Memory B cell (primary cell): ENCODE data around the gene CENPP.

ENCODE experiments used
- ATAC-seq: fragments of 150-1000 bp; cut with Tn5 transposase; 2 replicates; pipeline ENCODE4 v1.10.0; 2021; ENCODE audit warnings: low read depth, mild to moderate bottlenecking, moderate library complexity
- DNase-seq, 2 donors: peaks; one replicate each; pipeline ENCODE4 v3.0.0; 2022; ENCODE audit warnings: low spot score in 2 of 2
- H3K27ac Mint-ChIP-seq: one replicate; pipeline ENCODE4 v1.8.0; 2022; ENCODE audit warnings: mild to moderate bottlenecking, moderate library complexity, mixed read lengths
- H3K27me3 Mint-ChIP-seq: one replicate; pipeline ENCODE4 v1.8.0; 2022; ENCODE audit warnings: mixed read lengths
- H3K36me3 Mint-ChIP-seq: one replicate; pipeline ENCODE4 v1.8.0; 2022; ENCODE audit warnings: mild to moderate bottlenecking, mixed read lengths
- H3K4me1 Mint-ChIP-seq: one replicate; pipeline ENCODE4 v1.8.0; 2022; ENCODE audit warnings: mixed read lengths
- H3K4me3 Mint-ChIP-seq: one replicate; pipeline ENCODE4 v1.8.0; 2022; ENCODE audit warnings: mild to moderate bottlenecking, moderate library complexity, mixed read lengths
- H3K9me3 Mint-ChIP-seq: one replicate; pipeline ENCODE4 v1.8.0; 2022; ENCODE audit warnings: mixed read lengths

Gene CENPP

DNA sequence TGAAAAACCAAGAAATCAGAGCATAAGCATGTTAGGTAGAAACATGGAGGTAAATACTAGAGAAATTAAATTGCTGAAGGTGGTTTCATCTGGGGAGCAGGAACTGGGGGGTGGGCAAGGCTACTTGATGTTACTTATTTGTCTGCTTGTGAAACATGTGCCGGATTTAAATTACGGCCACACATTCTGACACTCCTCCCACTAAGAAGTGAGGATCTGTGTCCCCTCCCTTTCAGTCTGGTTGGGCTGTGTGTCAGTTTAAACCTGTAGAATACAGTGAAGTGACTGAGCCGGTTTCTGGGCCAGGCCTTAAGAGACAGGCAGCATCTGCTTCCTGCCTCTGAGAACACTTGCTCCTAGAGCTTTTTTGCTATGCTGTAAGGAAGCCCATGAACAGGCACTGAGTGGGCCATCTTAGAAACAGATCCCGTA, 29.9 kb upstream of the CENPP start:
- Mint-ChIP-seq H3K36me3 (peaks cover 16% of the 10 kb centered on the region), H3K27ac (peak overlapping the region; percentile 41), H3K27me3 (no peaks in the 10 kb centered on the region), H3K9me3 (peaks cover 2% of the 10 kb centered on the region), H3K4me3 (no peak overlapping the region), H3K4me1 (peaks cover 26% of the 10 kb centered on the region)
- ATAC-seq (no peak), DNase-seq (no peak)

DNA sequence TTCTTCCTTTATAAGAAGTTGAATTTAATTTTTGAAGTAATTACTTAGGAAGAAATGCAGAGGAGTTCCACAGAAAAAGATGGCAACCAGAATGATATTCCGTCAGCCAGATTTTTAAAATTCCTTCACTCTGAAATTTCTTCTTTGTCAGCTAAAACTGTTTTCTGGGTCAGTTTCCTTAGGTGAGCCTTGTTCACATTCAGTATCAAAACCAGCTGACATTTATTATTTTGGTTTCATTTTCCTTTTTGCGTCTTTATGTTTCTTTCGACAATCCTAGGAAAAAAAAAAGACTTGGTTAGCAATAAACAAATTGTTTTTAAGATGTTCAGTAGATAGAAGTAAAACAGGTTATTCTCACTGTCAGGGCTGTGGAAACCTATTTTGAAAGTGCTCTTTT, 28.1 kb upstream of the CENPP start:
- DNase-seq (no peak), ATAC-seq (no peak)
- Mint-ChIP-seq H3K4me1 (peaks cover 13% of the 10 kb centered on the region), H3K27me3 (no peaks in the 10 kb centered on the region), H3K9me3 (peaks cover 2% of the 10 kb centered on the region), H3K36me3 (peaks cover 20% of the 10 kb centered on the region), H3K27ac (no peak overlapping the region), H3K4me3 (no peak overlapping the region)

DNA sequence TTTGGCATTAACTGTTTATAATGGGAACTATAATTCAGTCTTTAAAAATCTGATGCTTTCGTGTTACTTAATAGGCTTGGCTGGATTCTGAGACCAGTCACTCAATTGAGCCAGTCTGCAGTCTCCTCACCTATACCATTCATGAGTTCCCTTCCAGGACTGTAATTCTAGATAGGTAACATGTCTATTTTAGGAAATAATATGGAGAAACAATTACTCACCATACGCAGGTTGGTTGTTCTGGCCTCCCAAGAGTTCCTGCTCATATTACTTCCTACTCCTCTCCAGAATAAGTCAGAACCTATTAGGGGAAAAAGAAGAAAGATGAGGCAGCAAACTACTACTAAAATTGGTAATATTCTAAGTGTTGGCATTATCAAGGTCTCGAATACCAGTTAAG, 27.7 kb upstream of the CENPP start:
- ATAC-seq (no peak), DNase-seq (no peak)
- H3K9me3 Mint-ChIP-seq: peaks cover 2% of the 10 kb centered on the region
- peaks cover 24% of the 10 kb centered on the region for H3K36me3 Mint-ChIP-seq
- no peak overlapping the region for H3K4me3 Mint-ChIP-seq
- H3K27me3 Mint-ChIP-seq: no peaks in the 10 kb centered on the region
- H3K4me1 Mint-ChIP-seq: peaks cover 9% of the 10 kb centered on the region
- H3K27ac Mint-ChIP-seq: peak overlapping the region; percentile 60

DNA sequence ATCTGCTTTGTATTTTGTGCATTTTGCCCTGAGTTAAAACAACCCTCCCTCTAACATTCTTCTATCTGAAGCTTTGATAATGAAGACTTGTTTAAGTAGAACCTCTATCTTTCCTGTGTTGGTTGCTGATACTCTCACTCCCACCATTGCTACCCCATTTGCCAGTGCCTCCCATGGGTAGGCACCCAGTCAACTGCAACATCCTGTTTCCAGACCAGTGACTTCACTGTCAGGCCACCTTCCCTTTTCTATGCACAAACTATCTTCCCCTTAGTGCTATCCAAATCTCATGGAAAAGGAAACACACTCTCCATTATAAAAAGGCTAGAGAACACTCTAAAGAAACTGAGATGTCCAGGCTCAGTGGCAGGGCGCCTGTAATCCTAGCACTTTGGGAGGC, 26.6 kb upstream of the CENPP start:
- Mint-ChIP-seq H3K27me3 (no peaks in the 10 kb centered on the region), H3K4me3 (peak overlapping the region; percentile 39), H3K9me3 (peaks cover 2% of the 10 kb centered on the region), H3K36me3 (peaks cover 28% of the 10 kb centered on the region), H3K27ac (peak overlapping the region; percentile 72), H3K4me1 (peaks cover 9% of the 10 kb centered on the region)
- peak; percentile 97 for ATAC-seq
- peak in 1 of 2 donors; percentile 22 for DNase-seq

DNA sequence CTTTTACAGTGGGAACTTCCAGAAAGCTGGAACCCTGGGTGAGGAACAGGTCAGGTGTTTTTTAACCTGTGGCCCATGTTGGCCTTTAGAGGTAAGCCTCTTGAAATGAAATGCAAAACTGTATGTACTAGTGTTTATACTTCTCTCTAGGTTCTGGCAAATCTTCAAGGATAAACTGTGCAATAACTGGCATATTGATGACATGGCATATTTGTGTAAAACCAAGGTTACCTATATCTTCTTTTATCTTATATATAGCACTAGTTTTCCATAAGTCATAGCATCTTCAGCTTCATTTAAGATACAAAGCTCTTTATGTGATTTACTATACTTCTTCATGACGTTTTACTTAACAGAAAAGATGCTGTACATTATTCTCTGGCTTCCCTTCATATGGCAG, 24.8 kb upstream of the CENPP start:
- Mint-ChIP-seq H3K27me3 (no peaks in the 10 kb centered on the region), H3K4me3 (no peak overlapping the region), H3K27ac (no peak overlapping the region), H3K4me1 (peaks cover 7% of the 10 kb centered on the region), H3K36me3 (peaks cover 40% of the 10 kb centered on the region), H3K9me3 (peaks cover 2% of the 10 kb centered on the region)
- ATAC-seq: no peak
- DNase-seq: no peak

DNA sequence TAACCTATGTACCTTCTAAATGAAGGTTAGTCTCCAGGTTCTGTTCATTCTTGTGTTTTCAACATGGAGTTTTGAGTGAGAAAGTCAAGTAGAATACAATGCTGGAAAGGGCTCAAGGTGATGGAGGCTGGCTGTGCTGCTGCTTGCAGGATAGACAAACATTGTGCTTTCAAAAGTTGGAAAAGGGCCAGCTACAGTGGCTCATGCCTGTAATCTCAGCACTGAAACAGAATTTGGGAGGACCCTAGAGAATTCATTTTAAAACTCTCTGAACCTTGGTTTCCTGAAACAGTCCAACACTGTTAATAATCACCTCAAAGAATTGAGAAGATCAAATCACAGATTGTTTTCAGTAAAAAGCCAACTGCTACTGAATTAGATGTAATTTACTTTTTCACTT, 16.9 kb upstream of the CENPP start:
- H3K9me3 Mint-ChIP-seq: no peaks in the 10 kb centered on the region
- ATAC-seq (no peak), DNase-seq (no peak)
- peaks cover 18% of the 10 kb centered on the region for H3K4me1 Mint-ChIP-seq
- H3K27me3 Mint-ChIP-seq: no peaks in the 10 kb centered on the region
- H3K27ac Mint-ChIP-seq: no peak overlapping the region
- peaks cover 50% of the 10 kb centered on the region for H3K36me3 Mint-ChIP-seq
- H3K4me3 Mint-ChIP-seq: no peak overlapping the region

DNA sequence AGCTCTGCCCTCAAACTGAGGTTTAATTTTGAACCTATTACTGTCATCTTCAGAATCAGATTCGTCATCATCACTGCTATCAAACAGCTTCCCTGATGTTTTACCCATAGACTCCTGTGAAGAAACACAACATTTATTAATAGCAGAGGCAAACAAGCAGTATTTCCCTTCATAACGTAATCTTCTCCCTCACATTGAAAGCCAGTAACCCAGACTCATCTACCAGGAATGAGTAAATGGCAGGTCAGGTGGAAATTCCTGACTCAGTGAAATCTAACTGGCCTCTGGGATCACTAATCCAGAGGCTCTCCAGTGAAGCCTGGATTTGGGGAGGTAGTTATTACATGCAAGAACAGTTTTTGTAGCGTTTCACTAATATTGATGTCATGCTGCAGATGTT, 15.2 kb upstream of the CENPP start:
- DNase-seq (no peak), ATAC-seq (no peak)
- Mint-ChIP-seq H3K4me3 (no peak overlapping the region), H3K4me1 (peaks cover 18% of the 10 kb centered on the region), H3K9me3 (no peaks in the 10 kb centered on the region), H3K36me3 (peaks cover 42% of the 10 kb centered on the region), H3K27me3 (no peaks in the 10 kb centered on the region), H3K27ac (peak overlapping the region; percentile 25)

DNA sequence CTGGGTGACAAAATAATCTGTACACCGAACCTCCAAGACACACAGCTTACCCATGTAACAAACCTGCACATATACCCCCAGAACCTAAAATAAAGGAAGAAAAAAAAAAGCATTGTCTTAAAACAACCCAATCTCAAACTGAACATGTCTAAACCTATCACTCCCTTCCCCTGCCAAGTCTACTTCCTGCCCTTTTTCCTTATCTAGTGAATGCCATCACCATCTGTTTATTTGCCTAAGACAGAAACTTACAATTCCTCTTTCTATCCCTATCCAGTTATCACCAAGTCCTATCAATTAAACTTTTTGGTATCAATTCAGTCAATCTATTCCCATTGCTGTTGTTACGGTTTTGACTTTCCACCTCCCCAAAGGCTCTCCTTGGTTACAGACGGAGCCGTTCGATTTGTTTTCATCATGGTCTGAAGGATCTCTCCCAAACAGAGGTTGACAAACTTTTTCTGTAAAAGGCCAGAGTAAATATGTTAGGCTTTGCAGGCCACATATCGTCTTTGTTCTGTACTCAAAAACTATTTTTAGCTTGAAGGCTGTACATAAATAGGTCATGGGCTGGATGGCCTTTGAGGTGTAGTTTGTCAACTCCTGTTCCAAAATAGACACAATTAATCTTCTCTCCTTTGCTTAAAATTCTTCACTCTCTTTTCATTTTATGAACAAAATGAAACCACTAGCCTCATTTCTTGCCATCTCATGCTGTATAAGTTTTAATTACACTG, 12.7 kb upstream of the CENPP start:
- peaks cover 20% of the 10 kb centered on the region for H3K4me1 Mint-ChIP-seq
- peak overlapping the region; percentile 45 for H3K27ac Mint-ChIP-seq
- H3K27me3 Mint-ChIP-seq: no peaks in the 10 kb centered on the region
- peaks cover 46% of the 10 kb centered on the region for H3K36me3 Mint-ChIP-seq
- H3K4me3 Mint-ChIP-seq: no peak overlapping the region
- no peaks in the 10 kb centered on the region for H3K9me3 Mint-ChIP-seq
- DNase-seq (no peak), ATAC-seq (no peak)

DNA sequence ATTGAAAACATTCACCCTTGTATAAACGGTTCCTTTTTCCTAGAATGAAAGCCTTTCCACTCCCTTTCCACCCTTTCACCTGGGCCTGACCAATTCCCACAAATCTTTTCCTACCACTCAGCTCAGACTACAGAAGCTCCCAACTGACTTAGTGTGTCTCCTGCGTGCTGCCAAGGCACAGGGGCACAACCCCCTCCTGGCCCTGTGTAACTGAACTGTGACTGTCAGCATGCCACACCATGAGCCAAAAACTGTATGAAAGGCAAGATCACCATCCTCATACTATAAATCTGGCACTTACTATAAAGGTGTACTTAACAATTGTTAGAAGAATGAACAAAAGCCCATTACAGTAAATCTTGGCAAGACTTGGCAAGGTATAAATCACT, 12.1 kb upstream of the CENPP start:
- no peaks in the 10 kb centered on the region for H3K27me3 Mint-ChIP-seq
- peak overlapping the region; percentile 45 for H3K27ac Mint-ChIP-seq
- H3K4me3 Mint-ChIP-seq: no peak overlapping the region
- peaks cover 45% of the 10 kb centered on the region for H3K36me3 Mint-ChIP-seq
- H3K9me3 Mint-ChIP-seq: no peaks in the 10 kb centered on the region
- DNase-seq (no peak), ATAC-seq (no peak)
- peaks cover 21% of the 10 kb centered on the region for H3K4me1 Mint-ChIP-seq

DNA sequence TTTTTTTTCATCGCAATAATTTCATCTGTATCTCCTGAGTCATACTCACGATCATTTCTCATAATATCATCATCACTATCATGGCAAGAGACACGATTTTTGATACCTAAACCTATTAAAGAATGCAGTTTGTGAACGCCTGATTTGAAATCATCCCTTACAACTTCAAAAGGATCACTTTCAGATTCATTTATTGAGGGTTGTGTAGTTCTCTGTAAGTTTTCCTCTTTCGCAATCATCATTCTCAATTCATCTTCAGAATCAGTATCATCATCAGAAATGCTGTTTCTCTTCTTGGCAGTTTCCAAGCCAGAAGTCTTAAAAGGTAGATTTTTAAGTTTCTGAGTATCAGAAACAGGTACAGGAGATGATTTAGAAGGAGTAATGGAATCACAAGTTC, 10.3 kb upstream of the CENPP start:
- no peaks in the 10 kb centered on the region for H3K9me3 Mint-ChIP-seq
- peaks cover 46% of the 10 kb centered on the region for H3K36me3 Mint-ChIP-seq
- H3K4me3 Mint-ChIP-seq: no peak overlapping the region
- ATAC-seq (no peak), DNase-seq (no peak)
- peaks cover 17% of the 10 kb centered on the region for H3K4me1 Mint-ChIP-seq
- no peaks in the 10 kb centered on the region for H3K27me3 Mint-ChIP-seq
- no peak overlapping the region for H3K27ac Mint-ChIP-seq

DNA sequence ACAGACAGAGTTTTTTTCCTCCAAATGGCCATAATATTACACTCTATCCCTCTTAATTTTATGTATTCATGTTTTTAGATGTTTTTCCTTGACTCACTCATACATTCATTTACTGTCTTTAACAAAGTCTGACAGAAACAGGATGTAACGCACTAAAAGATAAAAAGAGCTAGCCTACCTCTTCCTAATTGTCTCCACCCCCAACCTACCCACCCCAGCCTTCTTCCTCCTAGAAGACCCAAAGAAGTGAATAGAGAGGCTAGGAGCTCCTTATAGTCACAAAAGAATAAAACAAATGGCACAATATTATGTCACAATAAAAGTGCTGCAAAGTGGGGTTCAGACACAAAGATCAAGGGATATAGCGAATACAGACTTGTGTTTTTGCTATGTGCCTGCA, 1.3 kb upstream of the CENPP start:
- H3K4me1 Mint-ChIP-seq: peaks cover 17% of the 10 kb centered on the region
- DNase-seq: no peak

DNA sequence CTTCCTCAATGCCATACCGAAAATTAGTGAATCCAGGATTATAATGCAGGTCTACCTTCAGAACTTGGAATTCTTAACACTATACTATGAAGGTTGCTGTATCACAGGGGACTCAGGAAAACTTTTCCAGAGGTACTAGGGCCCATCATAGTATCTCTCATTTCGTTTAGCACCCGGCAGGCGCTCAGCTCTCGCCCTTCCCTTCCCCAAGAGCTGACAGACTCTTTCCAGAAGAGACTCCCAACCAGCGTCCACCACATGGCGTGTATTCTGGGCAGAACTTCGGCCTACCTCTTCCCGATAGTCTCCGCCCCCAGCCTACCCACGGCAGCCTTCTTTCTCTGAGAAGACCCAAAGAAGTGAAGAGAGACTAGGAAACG, 874 bp upstream of the CENPP start:
- ATAC-seq (no peak), DNase-seq (no peak)
- Mint-ChIP-seq H3K27me3 (no peaks in the 10 kb centered on the region), H3K4me1 (peaks cover 17% of the 10 kb centered on the region), H3K27ac (peak overlapping the region; percentile 99), H3K9me3 (no peaks in the 10 kb centered on the region), H3K36me3 (peaks cover 14% of the 10 kb centered on the region), H3K4me3 (peak overlapping the region; percentile 100)

More for the DNA sequence above, 1.3 kb upstream of the CENPP start:
- no peaks in the 10 kb centered on the region for H3K27me3 Mint-ChIP-seq
- peak overlapping the region; percentile 99 for H3K27ac Mint-ChIP-seq
- no peaks in the 10 kb centered on the region for H3K9me3 Mint-ChIP-seq
- ATAC-seq: no peak
- peaks cover 16% of the 10 kb centered on the region for H3K36me3 Mint-ChIP-seq
- peak overlapping the region; percentile 100 for H3K4me3 Mint-ChIP-seq

DNA sequence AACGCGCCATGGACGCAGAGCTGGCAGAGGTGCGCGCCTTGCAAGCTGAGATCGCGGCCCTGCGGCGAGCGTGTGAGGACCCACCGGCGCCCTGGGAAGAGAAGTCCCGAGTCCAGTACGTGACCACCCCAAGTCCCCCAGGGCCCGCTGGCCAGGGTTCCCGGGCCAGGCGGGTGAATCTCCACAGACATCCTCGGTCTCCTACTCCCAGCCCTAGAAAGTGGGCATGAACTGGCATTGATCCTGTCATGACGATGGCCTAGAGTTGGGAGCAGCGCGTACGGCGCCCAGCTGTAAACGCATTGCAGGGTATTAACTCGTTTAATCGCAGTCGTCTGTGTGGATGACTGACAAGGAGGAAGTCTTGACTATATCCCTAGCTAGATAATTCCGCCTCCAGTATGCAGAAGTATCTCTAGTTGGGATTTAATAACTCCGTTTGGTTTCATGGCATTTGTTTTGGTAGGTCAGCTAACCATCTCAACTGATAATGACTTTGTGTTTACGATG, 293 bp downstream of the CENPP start:
- Mint-ChIP-seq H3K4me3 (peak overlapping the region; percentile 100), H3K27ac (peak overlapping the region; percentile 99), H3K9me3 (no peaks in the 10 kb centered on the region), H3K4me1 (peaks cover 17% of the 10 kb centered on the region), H3K27me3 (no peaks in the 10 kb centered on the region), H3K36me3 (peaks cover 5% of the 10 kb centered on the region)
- no peak for ATAC-seq
- no peak for DNase-seq

DNA sequence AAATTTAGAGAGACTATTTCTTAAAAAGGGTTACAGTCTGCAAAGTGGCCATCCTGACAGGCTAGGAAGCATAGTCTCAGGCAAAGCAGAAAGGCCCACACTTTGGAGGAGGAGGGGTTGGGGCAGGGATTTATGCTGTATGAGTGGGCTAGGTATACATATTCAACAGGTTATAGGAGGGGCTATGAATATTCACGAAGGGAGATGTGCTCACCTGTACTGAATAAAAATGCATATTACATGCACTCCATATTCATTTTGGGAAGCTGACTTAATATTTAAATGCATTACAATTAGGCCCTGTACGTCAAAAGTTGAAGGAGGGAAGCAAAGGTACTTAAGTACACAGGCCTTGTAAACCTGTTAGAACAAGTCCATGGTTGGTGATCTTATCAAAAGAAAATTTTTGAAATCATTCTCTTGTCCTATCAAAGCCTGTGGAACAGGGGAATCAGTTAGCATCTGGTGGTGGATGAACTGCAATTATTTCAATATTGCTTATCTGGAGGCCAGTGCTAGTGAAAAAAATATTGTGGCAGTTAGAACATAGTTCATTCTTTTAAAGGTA, 1.6 kb downstream of the CENPP start:
- H3K27ac Mint-ChIP-seq: no peak overlapping the region
- H3K9me3 Mint-ChIP-seq: no peaks in the 10 kb centered on the region
- no peak overlapping the region for H3K4me3 Mint-ChIP-seq
- no peak for DNase-seq
- H3K27me3 Mint-ChIP-seq: no peaks in the 10 kb centered on the region
- H3K4me1 Mint-ChIP-seq: peaks cover 17% of the 10 kb centered on the region
- no peak for ATAC-seq
- H3K36me3 Mint-ChIP-seq: peaks cover 3% of the 10 kb centered on the region

DNA sequence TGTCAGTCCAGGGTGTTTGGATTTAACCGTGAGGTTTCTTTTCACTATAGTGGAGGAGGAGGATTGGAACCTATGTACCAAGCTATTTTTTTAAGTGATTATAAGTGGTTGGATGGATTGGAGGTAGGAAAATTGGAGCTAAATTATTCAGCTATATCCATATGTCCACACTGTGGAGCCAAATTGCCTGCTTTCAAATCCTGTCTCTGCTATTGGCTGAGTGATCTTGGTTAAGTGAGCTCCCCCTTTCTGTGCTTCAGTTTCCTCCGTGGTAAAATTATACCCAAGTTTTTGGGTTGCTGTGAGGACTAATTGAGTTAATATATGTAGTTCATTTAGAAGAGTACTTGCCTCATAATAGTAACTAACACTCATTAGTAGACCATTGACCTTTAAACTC, 2.5 kb downstream of the CENPP start:
- ATAC-seq (no peak), DNase-seq (no peak)
- Mint-ChIP-seq H3K4me3 (no peak overlapping the region), H3K27me3 (no peaks in the 10 kb centered on the region), H3K36me3 (peaks cover 4% of the 10 kb centered on the region), H3K9me3 (no peaks in the 10 kb centered on the region), H3K4me1 (peaks cover 15% of the 10 kb centered on the region), H3K27ac (no peak overlapping the region)
